Stomach smooth muscle (tissue), 2 donors: ENCODE measurements around the gene PILRB.
"Not testable (repeated sequence)": the region's sequence is repeated elsewhere in the genome, so short reads cannot be mapped to it uniquely, and the experiment has no call there.

Experiments
- H3K27ac ChIP-seq: one replicate; pipeline ENCODE4 v1.7.0; 2013; ENCODE audit warnings: mild to moderate bottlenecking, low read length, inconsistent platforms
- H3K27me3 ChIP-seq, 2 donors: one replicate each; pipeline ENCODE4 v1.7.0; 2013; ENCODE audit warnings: low read length in 2 of 2; ENCODE audit not compliant: insufficient read depth in 2 of 2, control insufficient read depth in 1 of 2
- H3K36me3 ChIP-seq, 2 donors: one replicate each; pipeline ENCODE4 v1.7.0; 2013; ENCODE audit warnings: low read length in 2 of 2; ENCODE audit not compliant: control insufficient read depth in 2 of 2, insufficient read depth in 2 of 2
- H3K4me1 ChIP-seq: one replicate; pipeline ENCODE4 v1.7.0; 2013; ENCODE audit warnings: low read length; ENCODE audit not compliant: control insufficient read depth, insufficient read depth
- H3K4me3 ChIP-seq, 2 donors: one replicate each; pipeline ENCODE4 v1.7.0; 2013; ENCODE audit warnings: low read length in 2 of 2
- H3K9ac ChIP-seq, 2 donors: one replicate each; pipeline ENCODE4 v1.7.0; 2013; ENCODE audit warnings: low read length in 2 of 2, mild to moderate bottlenecking in 1 of 2
- H3K9me3 ChIP-seq, 2 donors: one replicate each; pipeline ENCODE4 v1.7.0; 2013; ENCODE audit warnings: low read length in 2 of 2; ENCODE audit not compliant: control insufficient read depth in 2 of 2
- donor health status: healthy.
- donor health status: Pancreatic carcinoma.

The PILRB gene

GRCh38 chr7:100358027-100358856, at the start of gene PILRB:
PILRB (plus strand) TSS chr7:100358117; CDS start chr7:100358303, 186 bp downstream.
- H3K4me1 ChIP-seq: no peaks in the 10 kb centered on the region
- H3K9me3 ChIP-seq: no peaks in the 10 kb centered on the region
- no peak within 1 kb of the TSS for H3K4me3 ChIP-seq
- H3K36me3 ChIP-seq: peaks cover 62 to 71% of the 10 kb centered on the region in 2 donors
- H3K27me3 ChIP-seq: no peaks in the 10 kb centered on the region
- H3K27ac ChIP-seq: no peak within 1 kb of the TSS
- H3K9ac ChIP-seq: no peak within 1 kb of the TSS

- not testable (repeated sequence) for H3K4me3 ChIP-seq, H3K36me3 ChIP-seq, H3K9ac ChIP-seq, H3K9me3 ChIP-seq, H3K4me1 ChIP-seq, H3K27ac ChIP-seq, H3K27me3 ChIP-seq
These were observed 39.6 kb upstream of the PILRB start for GRCh38 chr7:100318329-100318728.

- not testable (repeated sequence) for H3K9ac ChIP-seq, H3K27ac ChIP-seq, H3K4me1 ChIP-seq, H3K27me3 ChIP-seq, H3K36me3 ChIP-seq, H3K4me3 ChIP-seq, H3K9me3 ChIP-seq
These were observed 36.3 kb upstream of the PILRB start for GRCh38 chr7:100321648-100322047.

- not testable (repeated sequence) for H3K4me1 ChIP-seq, H3K9me3 ChIP-seq, H3K4me3 ChIP-seq, H3K9ac ChIP-seq, H3K27ac ChIP-seq, H3K27me3 ChIP-seq, H3K36me3 ChIP-seq
These were observed 33.7 kb upstream of the PILRB start for GRCh38 chr7:100324194-100324593.

- not testable (repeated sequence) for H3K9me3 ChIP-seq, H3K9ac ChIP-seq, H3K36me3 ChIP-seq, H3K27ac ChIP-seq, H3K4me1 ChIP-seq, H3K27me3 ChIP-seq, H3K4me3 ChIP-seq
These were observed 32.2 kb upstream of the PILRB start for GRCh38 chr7:100325671-100326070.

- not testable (repeated sequence) for H3K27me3 ChIP-seq, H3K36me3 ChIP-seq, H3K4me3 ChIP-seq, H3K9me3 ChIP-seq, H3K9ac ChIP-seq, H3K4me1 ChIP-seq, H3K27ac ChIP-seq
These were observed 31.0 kb upstream of the PILRB start for GRCh38 chr7:100326914-100327313.

GRCh38 chr7:100335566-100336466, 22.1 kb upstream of the PILRB start:
- not testable (repeated sequence) for H3K27me3 ChIP-seq, H3K36me3 ChIP-seq, H3K9me3 ChIP-seq, H3K4me1 ChIP-seq
- H3K4me3 ChIP-seq: peak overlapping the region; percentile 75 to 87
- peak overlapping the region; percentile 82 for H3K27ac ChIP-seq
- peak overlapping the region; percentile 64 to 66 for H3K9ac ChIP-seq

- not testable (repeated sequence) for H3K4me1 ChIP-seq, H3K4me3 ChIP-seq, H3K27ac ChIP-seq, H3K9me3 ChIP-seq, H3K27me3 ChIP-seq, H3K36me3 ChIP-seq, H3K9ac ChIP-seq
These were observed 19.7 kb upstream of the PILRB start for GRCh38 chr7:100338083-100338696.

- H3K36me3 ChIP-seq, H3K9ac ChIP-seq, H3K27me3 ChIP-seq, H3K9me3 ChIP-seq, H3K4me1 ChIP-seq, H3K4me3 ChIP-seq, H3K27ac ChIP-seq: not testable (repeated sequence)
These were observed 16.6 kb upstream of the PILRB start for GRCh38 chr7:100341286-100341685.

- H3K36me3 ChIP-seq: peaks cover 21 to 22% of the 10 kb centered on the region in 2 donors
- no peak overlapping the region for H3K27ac ChIP-seq
- H3K4me3 ChIP-seq: no peak overlapping the region
These were observed 15.2 kb upstream of the PILRB start for GRCh38 chr7:100342765-100343164.

More at GRCh38 chr7:100342765-100343164, 15.2 kb upstream of the PILRB start:
- Histone ChIP-seq H3K9me3 (no peaks in the 10 kb centered on the region), H3K4me1 (peaks cover 4% of the 10 kb centered on the region), H3K27me3 (no peaks in the 10 kb centered on the region), H3K9ac (no peak overlapping the region)
